ENCODE results near the gene PTPRD. TPM values are rescaled to one million over a fixed set of nuclear protein-coding genes. Genes with fewer than 3 reads are reported as not detected.

PTPRD gene
- total and polyA plus RNA-seq, 9 of the 15 experiments (the other 6 are each of a cell fraction or from before 2014, with no cell fraction given), result 0.11 TPM; not detected in 8

- TF ChIP-seq ZNF592 (IDR thresholded peaks at IDR 0.05) (no peak), BACH1 (tag; IDR thresholded peaks at IDR 0.05) (no peak), ZNF445 (CRISPR knock-in tag; IDR thresholded peaks at IDR 0.05; ENCODE audit: low read depth) (no peak), NFE2 (IDR thresholded peaks at IDR 0.05; ENCODE audit: low read depth) (no peak), EZH2 (IDR thresholded peaks at IDR 0.05; ENCODE audit: borderline replicate concordance, low read depth, low read length) (no peak), TAF9B (IDR thresholded peaks at IDR 0.05; ENCODE audit: partially characterized antibody) (no peak), ZBTB7A (IDR thresholded peaks at IDR 0.05; ENCODE audit: borderline replicate concordance, control insufficient read depth, low read depth, low read length) (no peak), FOXJ3 (CRISPR knock-in tag; IDR thresholded peaks at IDR 0.05) (no peak), BDP1 (IDR thresholded peaks at IDR 0.05; ENCODE audit: insufficient read depth, insufficient read length) (no peak), HNRNPLL (IDR thresholded peaks at IDR 0.05; ENCODE audit: low read depth, low read length, poor library complexity, severe bottlenecking) (no peak), HDAC1 (IDR thresholded peaks at IDR 0.05) (no peak)
Measured at GRCh38 chr9:8980496-8981013, 1632.2 kb downstream of the PTPRD start (continued).
